HG02885 (cell line): Measurements from ENCODE around the gene ZNF576.
"Not testable (repeated sequence)": the region's sequence is repeated elsewhere in the genome, so short reads cannot be mapped to it uniquely, and the experiment has no call there.

ENCODE experiments used
- ATAC-seq: cut with Tn5 transposase; IDR thresholded peaks from one replicate; pipeline ENCODE4 v1.9.1; 2021; ENCODE audit warnings: mild to moderate bottlenecking; ENCODE audit not compliant: unreplicated experiment, poor library complexity

ZNF576 gene

GRCh38 chr19:43623889-43624670, 27.7 kb downstream of the ZNF576 start:
- ATAC-seq: no peak

- ATAC-seq: no peak
Measured at GRCh38 chr19:43624933-43625332, 28.5 kb downstream of the ZNF576 start.

- no peak for ATAC-seq
Measured at GRCh38 chr19:43625918-43626579, 29.7 kb downstream of the ZNF576 start.

GRCh38 chr19:43626838-43627237, 30.4 kb downstream of the ZNF576 start:
- no peak for ATAC-seq

GRCh38 chr19:43628646-43629326, 32.4 kb downstream of the ZNF576 start:
- no peak for ATAC-seq

- ATAC-seq: no peak
Measured at GRCh38 chr19:43631491-43631890, 35.1 kb downstream of the ZNF576 start.

GRCh38 chr19:43633520-43633919, 37.1 kb downstream of the ZNF576 start:
- no peak for ATAC-seq

- no peak for ATAC-seq
Measured at GRCh38 chr19:43634068-43634467, 37.7 kb downstream of the ZNF576 start.

- ATAC-seq: no peak
Measured at GRCh38 chr19:43634506-43634871, 38.1 kb downstream of the ZNF576 start.

GRCh38 chr19:43634872-43635560, 38.6 kb downstream of the ZNF576 start:
- no peak for ATAC-seq

- ATAC-seq: not testable (repeated sequence)
Measured at GRCh38 chr19:43635561-43635940, 39.2 kb downstream of the ZNF576 start.

GRCh38 chr19:43636121-43636683, 39.8 kb downstream of the ZNF576 start:
- ATAC-seq: no peak

- no peak for ATAC-seq
Measured at GRCh38 chr19:43638214-43638994, 42.0 kb downstream of the ZNF576 start.

- ATAC-seq: no peak
Measured at GRCh38 chr19:43638995-43639518, 42.7 kb downstream of the ZNF576 start.

- no peak for ATAC-seq
Measured at GRCh38 chr19:43639519-43640423, 43.4 kb downstream of the ZNF576 start, which contains the start of gene CADM4. TSS of gene CADM4 (minus strand) at chr19:43639850. CDS start at chr19:43639790, 60 bp downstream.

GRCh38 chr19:43640424-43640757, 44.0 kb downstream of the ZNF576 start:
- ATAC-seq: no peak

- ATAC-seq: no peak
Measured at GRCh38 chr19:43641333-43641732, 44.9 kb downstream of the ZNF576 start.

GRCh38 chr19:43642531-43642930, 46.1 kb downstream of the ZNF576 start:
- no peak for ATAC-seq
